VCaP (cell line): ENCODE data around the gene KLRD1.

ENCODE experiments used
- H3K27ac ChIP-seq: fragments of 450-650 bp; 2 replicates; pipeline ENCODE4 v1.5.1; 2017
- TF ChIP-seq, protein P1 (sequence below): fragments of 450-650 bp; conservative IDR thresholded peaks from 2 replicates; pipeline ENCODE4 v1.5.1; 2017; ENCODE audit warnings: mild to moderate bottlenecking, moderate library complexity

KLRD1 gene

DNA sequence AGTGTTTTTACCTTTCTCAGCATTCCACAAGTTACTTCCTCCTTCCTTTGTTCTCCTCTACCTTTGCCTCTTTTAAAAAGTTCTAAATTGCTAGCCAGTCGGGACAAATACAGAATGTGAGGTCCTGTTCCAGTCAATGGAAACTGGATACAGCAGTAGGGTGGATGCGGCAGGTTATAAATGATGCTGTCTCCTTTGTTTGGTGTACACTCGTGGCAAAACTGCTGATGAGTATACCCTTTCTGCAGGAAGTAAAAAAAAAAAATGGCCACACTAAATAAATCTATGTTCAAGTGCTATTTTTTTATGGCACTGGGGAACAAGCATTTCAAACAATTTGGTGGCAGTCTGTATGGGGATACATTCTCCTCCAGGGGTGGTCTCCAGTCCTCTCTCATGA, 54.7 kb downstream of the KLRD1 start:
- peak overlapping the region; percentile 96 for H3K27ac ChIP-seq
- TF ChIP-seq, protein P1, sequence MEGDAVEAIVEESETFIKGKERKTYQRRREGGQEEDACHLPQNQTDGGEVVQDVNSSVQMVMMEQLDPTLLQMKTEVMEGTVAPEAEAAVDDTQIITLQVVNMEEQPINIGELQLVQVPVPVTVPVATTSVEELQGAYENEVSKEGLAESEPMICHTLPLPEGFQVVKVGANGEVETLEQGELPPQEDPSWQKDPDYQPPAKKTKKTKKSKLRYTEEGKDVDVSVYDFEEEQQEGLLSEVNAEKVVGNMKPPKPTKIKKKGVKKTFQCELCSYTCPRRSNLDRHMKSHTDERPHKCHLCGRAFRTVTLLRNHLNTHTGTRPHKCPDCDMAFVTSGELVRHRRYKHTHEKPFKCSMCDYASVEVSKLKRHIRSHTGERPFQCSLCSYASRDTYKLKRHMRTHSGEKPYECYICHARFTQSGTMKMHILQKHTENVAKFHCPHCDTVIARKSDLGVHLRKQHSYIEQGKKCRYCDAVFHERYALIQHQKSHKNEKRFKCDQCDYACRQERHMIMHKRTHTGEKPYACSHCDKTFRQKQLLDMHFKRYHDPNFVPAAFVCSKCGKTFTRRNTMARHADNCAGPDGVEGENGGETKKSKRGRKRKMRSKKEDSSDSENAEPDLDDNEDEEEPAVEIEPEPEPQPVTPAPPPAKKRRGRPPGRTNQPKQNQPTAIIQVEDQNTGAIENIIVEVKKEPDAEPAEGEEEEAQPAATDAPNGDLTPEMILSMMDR, result no peak

DNA sequence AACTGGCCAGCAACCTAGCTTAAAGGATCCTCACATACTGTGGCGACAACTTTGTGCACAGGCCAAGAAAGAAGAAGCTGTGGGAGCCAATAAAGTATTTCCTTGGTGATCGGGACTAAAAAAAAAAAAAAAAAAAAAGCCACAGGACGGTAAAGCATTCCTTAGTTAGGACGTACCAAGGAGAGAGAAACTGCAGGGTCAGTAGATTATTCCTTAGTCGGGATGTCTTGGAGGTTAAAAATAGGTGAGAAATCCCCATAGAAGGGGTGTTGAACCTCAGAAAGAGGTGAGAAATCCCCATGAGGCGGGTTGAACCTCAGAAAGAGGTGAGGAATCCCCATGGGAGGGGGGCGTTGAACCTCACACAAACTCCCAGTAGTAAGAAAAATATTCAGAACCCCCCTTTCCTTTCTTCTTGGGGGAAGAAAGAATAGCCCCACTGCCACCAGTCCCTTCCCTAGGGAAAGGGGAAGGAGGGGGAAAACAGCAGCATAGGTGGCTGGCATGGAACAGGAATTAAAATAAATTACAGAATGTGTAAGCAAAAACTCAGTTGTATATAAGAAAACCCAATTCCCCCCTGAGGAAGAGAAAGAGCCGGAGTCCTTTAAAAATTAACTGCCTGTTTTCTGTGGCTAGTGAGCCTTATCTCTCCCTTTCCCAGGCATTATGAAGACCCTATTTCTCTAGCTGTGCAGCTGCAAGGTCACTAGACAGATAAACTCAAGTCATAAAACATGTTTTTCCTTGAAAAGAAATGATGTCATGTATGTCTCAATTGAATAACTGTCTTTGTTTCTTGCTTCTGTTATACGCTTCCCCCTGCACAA, 55.4 kb downstream of the KLRD1 start:
- TF ChIP-seq, protein P1, result no peak
- peak overlapping the region; percentile 96 for H3K27ac ChIP-seq

DNA sequence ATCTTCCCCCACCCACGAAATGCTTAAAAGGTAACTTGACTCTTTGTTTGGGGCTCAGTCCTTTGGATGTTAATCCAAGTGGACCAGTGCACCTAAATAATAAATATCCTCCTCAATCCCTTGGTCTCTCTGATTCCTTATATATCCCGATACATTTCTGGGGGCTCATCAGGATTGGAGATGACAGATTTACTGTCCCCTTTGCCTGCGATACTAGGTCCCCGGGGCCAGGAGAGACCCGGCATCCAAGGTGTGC, 55.9 kb downstream of the KLRD1 start:
- TF ChIP-seq, protein P1, result no peak
- H3K27ac ChIP-seq, result peak overlapping the region; percentile 96

DNA sequence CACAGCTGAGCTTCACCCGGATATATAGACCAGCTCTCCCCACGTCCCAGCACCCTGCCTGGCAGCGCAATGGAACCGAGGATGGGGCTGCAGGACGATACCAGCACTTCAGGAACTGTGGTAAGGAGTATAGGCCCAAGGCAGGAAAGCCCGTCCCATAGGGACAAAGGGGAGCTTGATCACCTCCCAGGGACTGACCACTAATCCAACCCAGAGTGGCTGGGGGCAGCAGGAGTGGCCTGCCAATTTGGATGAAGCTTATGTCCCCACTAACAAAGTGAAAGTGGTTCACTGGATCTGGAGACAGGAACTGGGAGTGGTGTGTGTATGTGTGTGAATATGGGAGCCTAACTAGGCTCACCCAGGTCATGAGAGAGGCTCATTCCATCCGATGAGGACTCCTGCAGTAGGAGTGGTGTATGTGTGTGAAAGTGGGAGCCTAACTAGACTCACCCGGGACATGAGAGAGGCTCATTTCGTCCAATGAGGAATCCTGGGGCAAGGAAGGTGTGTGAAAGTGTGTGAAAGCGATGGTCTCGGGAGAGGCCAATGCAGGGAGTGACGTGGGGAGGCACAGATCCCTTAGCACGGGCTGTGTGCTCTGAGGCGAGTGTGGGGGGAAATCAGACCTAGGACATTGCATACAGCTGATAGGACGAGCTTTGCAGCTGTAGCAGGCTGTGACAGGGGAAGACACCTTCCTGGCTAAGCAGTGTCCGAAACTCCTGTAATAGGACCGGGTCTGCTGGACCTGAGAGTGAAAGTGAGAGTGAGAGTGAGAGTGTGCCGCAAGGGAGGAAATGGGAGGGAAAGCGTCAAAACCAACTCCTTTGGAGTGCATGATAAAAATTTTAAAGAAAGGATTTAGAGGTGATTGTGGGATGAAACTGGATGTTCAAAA, 56.5 kb downstream of the KLRD1 start:
- H3K27ac ChIP-seq, result peak overlapping the region; percentile 96
- TF ChIP-seq, protein P1, result no peak

DNA sequence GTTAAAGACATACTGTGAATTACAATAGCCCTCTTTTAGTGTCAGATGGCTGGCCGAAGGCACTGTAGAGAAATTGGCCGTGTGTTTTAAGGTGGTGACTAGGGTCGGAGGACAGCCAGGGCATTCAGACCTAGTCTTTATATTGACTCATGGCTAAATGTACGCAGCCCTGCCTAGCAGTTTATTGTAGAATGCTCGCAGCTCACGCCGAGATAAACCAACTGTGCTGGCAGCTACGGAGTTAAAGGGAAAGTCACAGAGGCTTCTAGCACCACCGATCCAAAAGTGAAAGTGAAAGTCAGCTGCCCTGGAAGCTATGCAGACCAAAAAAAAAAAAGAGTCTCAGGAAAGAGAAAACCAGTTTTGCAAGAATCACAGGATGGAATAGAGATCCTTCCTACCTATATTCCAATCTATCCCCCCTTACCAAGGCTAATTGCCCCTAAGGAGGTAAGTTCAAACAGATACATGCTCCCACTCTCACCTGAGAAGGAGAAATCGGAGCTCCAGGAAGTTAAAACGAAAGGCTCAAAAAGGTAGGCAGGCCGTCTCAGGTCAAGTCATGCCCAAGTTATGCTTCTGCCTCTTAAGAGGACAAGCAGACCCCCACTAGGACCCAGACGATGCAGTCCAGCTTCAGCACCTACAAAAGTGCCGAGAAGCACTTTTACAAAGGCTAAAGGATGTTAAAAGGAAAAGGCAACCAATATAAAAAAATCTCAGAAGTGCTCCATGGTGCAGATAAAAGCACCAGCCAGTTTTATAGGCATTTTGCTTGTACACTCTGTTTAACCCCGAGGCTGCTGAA, 57.3 kb downstream of the KLRD1 start:
- TF ChIP-seq, protein P1, result no peak
- peak overlapping the region; percentile 96 for H3K27ac ChIP-seq

DNA sequence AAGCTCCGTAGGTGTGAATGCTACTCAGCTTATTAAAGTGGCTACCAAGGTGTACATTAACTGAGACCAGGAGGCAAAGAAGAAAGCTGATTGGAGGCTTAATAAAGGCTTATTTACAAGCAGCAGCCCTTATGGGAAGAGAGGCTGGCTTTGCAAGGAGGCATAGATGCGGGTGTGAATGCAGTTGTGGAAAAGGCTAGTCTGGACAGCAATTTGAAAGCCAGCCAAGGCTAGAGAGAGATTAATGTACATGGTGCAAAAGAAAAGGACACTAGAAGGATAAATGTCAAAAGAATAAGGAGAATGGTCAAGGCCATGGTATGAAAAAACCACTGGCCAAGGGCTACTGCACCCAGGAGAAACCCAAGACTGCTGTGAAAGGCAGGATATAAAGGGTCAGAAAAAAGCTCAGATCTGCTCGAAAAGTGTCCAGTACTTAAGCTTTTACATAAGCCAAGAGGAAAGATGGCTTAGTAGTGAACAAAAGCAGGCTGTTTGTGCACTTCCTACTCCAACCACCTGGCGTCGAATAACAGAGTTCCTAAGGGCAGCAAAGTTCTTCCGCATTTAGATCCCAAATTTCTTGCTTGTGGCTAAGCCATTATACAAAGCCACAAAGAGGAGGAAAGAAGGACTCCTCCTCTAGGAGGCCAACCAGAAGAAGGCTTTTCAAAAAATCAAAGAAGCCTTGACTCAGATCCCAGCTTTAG, 58.2 kb downstream of the KLRD1 start:
- peak overlapping the region; percentile 96 for H3K27ac ChIP-seq
- TF ChIP-seq, protein P1, result peak; percentile 16; the same call in 1 of the 2 replicates
